Fibroblast of upper back skin (primary cell): Measurements from ENCODE around the gene MEIS2.

Source experiments
- DNase-seq: peaks from one replicate; pipeline ENCODE4 v3.0.0-alpha.2; 2013

The MEIS2 gene

DNA sequence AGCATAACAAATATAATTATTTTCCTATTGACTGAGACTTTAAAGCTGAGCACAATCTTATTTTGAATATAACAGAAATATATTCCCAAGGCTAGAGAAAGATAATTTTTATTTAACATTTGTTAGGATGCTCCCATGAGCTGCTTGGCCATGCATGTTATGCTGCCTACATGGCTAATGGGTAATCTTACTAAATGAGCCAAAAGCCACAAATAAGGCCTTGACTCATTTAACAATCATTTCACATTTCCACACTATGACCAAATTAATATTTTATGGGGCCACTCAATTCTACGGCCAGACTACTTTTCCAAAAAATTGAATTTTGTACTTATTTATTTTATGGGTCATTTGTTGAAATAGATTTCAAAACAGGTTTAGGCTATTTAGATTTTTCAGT lies 141.7 kb downstream of the MEIS2 start:
- DNase-seq: peak; percentile 27

DNA sequence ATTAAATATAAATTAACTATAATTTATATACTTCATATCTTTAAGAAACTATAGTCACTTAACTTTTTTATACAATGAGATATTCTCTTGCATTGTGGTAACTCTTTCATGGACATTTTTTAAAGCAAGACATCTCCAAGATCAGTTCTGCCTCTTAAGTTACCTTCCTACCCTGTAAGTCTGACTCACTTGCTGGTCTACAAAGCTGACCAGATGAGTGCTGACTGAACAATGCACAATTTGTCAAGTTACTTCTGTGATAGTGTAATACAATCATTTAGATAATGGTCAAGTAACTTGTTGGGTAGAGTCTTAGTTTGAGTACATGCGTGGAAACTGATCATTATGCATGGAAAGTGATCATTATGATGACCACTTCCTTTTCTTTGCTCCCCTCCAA lies 145.9 kb downstream of the MEIS2 start:
- peak; percentile 31 for DNase-seq

DNA sequence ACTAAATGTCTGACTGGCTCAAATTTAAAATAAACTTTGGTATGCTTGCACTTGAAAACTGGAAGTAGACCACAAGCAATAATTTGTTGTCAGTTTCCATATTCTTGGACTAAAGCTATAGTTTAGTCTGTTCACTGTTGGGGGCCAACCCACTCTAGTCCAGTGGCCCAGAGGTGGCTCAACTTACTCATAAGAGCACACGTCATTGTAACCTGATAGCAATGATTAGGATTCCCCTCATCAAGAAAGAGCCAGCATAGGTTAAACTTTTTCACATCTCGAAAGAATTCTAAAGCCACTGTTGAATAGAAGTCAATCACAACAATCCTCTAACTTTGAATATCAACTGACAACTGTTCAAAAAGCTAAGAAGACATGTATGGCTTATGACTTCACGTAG lies 147.0 kb downstream of the MEIS2 start:
- DNase-seq: peak; percentile 22

- DNase-seq: peak; percentile 98
Observed at GRCh38 chr15:36951731-36952247, 148.6 kb downstream of the MEIS2 start.

DNA sequence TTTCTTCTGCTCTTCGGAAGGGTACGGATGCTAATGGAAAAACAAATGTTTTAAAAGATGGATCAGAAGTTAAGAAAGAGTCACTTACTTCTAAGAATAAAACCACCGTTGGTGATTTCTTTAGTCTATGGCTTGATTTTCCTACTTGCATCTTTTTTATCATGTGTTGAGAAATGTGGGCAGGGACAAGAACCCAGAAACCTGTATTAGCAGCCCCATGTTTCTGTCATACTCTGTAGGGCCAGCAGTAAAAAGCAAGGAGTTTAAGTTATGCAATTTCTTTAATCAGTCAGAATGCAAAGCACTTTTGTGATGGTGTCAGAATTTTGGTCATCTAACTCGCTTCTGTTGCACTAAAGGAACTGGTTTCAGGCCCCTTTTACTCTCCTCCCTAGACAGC lies 150.0 kb downstream of the MEIS2 start:
- no peak for DNase-seq

GRCh38 chr15:36948982-36949381 lies 151.4 kb downstream of the MEIS2 start:
- no peak for DNase-seq

DNA sequence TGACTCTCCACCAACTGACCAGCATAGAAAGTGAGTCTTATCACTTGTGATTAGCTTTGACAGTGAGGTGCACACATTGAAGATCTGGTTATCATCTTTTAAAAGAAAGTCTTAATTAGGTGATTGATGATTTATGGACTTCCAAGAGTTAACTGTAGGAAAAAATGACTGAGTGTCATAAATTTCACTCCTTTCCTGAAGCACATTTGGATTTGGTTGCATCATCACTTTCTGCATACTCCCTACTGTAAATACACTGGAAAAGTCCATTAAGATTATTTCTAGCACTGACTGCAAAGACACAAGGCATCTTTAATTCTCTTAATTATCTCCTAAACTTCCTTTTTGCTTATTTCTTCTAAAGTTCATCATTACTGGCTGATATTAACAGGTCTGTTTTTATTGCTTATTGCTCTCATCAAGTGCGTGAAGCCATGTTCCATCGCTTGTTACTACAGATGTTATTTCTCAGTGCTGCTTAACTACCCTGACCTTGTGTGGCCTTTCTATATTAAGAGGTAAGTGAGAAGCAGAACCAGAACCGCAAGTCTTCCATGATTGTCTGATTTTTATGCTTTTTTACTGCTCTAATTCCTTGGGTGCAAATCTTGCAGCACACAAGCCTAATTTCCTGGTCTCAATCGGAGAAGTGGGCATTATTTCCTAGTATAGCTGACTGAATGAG lies 153.2 kb downstream of the MEIS2 start:
- DNase-seq: no peak

DNA sequence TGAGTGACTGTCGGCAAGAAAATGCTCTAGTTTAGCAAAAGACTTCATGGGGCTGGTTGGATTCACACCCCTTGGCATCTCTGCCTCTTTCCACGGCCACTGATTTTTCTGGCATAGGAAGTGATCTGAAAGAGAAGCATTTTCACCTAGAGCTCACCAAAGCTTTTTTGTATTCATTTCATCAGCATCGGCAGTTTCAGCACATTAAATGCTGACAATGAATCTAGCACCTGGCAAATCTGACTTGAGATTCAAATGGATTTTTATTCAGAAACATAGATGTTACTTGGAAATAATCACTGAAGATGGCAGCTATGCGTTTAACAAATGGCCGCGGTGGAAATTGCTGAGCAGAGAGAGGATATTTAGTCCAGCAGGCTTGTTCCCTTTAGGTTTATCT lies 155.9 kb downstream of the MEIS2 start:
- DNase-seq: no peak

DNA sequence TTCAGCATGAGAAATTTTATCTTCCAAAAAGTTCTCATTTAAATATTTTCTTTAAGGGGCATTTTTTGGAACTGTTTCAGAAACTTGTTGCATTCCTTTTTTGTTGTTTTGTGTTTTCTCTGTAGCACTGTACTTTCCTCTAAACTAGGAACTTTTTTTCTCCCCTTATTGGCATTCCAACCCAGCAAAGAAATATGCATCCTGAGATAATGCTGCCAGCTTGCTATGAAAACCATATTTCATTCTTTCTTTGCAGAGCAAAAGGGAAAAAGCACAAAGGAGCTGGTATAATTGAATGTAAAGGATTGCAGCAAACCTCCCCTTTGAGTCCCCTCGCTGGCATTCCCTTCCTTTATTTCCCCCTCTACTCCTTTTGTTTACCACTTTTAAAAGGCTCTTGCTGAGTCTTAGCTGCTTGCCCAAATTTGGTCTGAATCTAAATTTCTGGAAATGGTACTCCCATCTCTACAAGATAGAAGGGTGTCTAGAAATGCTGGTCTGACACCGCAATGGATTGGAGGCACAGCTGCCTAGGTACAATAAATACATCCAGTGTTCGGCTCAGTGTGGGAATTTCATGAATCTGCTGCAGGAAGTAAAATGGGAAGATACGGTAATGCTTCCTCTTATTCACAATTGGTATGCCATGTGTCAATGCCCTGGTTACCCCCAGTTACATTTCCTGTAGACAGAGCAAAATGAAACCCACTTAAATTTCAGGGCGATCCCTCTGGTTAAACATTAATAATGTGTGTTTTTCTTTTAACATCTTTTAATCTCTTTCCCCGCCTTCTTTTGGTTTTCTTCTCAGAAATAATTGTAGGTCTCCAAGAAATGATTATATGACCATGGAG lies 156.6 kb downstream of the MEIS2 start:
- no peak for DNase-seq

DNA sequence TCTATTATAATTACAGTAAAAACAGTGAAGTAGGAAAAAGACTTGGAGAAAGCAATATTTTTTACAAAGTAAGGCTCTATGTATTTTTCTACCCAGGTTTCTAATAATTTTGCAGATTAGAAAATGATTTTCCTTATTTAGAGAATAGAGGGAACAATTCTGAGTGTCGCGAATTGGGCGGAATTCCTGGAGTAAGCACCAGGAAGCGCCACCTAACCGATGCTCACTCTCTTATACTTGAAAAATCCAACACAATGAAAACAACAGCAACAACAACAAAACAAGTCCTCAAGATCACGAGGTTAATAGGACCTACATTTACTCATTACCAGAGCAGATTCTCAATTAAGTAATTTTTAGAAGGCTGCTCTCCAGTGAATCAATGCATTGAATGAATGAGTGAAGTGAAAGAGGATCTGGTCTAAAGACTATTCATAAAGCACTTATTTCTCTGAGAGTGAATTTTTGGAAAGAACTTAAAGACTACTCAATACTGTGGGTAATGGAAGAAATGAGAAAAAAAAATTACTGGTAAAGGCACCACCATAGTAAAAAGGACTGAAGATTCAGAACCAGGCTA lies 158.0 kb downstream of the MEIS2 start:
- no peak for DNase-seq

DNA sequence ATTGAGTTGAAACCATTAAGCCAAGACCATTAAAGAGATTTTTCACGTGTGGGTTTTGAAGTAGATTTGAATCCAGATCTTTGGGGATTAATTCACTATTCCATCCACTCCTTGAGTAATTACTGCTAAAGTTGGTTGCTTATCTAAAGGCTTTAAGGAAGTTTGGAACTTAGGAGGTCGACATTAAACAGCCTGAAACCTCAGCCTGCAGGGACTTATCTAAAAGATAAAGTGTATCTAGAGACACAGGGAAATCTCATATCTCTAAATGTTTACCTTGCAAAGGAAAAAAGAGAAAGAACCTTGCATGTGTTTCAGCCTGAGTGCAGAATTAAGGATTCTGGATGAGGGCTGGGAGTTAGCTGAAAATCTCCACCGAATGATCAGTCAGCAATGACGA lies 158.6 kb downstream of the MEIS2 start:
- DNase-seq: no peak

GRCh38 chr15:36940636-36941260 lies 159.6 kb downstream of the MEIS2 start:
- no peak for DNase-seq

DNA sequence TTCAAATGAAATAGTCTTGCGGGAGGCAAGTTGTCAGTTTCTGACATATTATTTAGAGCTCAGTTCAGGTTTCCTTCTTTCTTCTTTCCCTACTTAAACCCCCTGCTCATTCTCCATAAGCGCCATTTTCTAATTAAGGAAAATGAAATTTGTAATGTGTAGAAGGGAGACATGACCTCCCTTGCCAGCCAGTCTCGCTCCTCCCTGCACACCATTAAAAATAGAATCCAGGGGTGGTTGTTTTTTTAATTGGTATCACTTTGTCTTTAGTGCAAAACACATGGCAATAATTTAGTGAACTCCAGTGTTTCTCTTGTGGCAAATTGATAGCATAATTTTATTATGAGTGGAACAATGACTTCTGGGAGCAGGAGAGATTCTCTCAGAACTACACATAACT lies 160.1 kb downstream of the MEIS2 start:
- DNase-seq: no peak

- DNase-seq: no peak
Observed at GRCh38 chr15:36938764-36939163, 161.6 kb downstream of the MEIS2 start.

DNA sequence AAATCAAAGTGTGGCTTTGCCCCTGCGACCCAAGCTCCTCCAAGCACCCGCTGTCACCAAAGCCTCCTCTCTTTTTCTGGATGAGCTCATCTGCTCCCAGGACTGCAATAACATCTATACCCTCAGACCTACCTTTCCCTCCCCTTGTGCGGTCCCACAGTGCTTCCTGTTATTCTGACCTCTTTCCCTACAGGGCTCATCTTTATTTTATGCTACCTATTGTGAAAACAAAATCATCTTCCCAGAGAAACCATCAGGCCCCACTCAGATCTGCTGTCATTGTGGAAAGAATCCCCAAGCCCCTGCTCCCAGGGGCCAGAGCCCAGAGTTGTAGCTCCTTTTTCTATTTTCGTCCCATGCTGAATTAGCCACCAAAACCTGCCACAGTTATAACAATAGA lies 162.2 kb downstream of the MEIS2 start:
- no peak for DNase-seq

DNA sequence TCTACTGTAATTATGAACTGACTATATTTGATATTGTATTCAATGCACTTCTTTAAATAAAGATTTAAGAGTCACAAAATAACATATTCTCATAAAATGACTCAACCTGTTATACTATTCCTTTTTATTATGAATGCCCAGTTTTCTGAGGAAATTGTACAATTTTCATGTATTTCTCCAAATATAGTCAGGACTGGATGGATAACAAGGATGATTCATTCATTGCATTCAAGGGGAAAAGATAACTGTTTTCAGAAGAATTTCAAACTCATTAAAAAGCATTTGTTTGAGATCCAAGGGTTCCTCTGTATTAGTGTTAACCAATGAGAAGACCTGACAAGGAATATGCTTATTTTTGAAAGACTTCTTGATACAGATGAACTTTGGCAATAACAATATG lies 163.7 kb downstream of the MEIS2 start:
- DNase-seq: peak; percentile 59

GRCh38 chr15:36933255-36933990 lies 166.9 kb downstream of the MEIS2 start:
- no peak for DNase-seq

DNA sequence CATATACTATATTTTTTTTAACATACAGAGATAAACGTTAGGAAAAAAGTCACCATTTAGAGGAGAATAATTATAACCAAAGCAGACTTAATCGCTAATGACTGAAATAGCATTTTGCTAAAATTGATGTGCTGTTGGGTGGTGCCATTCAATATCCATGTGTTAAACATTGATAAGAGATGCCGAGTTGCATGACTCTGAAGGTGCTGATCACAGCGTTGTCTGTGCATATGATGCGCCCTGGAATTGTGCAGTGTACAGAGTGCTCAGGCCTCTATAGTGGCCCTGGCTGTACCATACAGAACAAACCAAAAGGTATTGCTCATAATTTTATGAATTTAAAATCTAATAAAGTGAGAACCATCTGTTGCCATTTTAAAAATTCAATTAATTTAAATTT lies 168.3 kb downstream of the MEIS2 start:
- no peak for DNase-seq

DNA sequence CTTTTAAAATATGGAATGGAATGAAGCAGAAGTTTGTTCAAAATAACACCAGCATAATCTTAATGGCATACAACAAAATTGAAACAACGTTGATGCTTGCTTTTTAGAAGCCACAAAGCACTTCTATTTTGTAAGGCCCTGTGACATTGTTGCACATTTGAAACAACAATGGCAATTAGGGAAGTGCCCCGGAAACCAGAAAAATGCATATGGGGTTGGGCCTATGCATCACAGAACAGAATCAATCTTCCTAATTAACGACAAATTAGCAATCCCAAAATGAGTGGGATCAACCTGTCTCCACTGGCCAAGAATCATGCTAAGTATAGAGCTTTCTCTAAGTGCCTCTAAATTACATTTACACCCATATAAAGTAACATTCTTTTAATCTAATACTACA lies 168.9 kb downstream of the MEIS2 start:
- DNase-seq: no peak

GRCh38 chr15:36926427-36926825 lies 173.9 kb downstream of the MEIS2 start:
- DNase-seq: no peak

DNA sequence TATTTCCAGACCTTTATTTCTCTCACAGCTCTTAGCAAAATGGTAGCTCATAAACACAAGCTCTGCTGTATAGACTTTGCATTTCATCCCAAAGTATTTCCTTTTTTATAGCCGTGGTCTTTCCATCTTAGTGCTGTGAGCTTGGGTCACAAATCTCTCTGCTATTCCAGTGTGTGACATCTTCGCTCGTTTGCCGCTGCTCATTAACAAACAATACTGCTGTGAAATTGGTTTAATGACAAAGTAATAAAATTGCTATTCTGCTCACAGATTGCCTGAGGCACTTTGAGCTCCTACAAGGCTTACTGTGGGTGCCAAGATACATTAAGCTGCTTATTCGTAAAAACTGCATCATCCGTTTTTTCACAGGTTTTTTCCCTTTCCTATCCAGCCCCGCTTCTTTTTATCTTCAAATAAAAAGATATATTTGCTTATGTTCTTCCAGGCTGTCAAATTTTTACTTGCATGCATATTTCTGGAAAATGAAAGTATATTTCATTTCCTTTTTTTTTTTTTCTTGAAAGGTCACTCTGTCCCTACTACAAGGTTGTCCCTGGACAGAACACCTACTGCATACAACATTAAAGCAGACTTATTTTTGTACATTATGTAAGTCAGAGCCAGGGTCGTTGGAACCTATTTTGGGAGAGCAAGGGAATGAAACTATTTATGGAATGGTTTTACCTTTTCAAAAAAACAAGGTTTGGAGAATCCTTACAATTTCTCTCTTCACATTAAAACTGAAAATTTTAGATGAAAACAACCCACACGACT lies 174.5 kb downstream of the MEIS2 start:
- no peak for DNase-seq

- DNase-seq: no peak
Observed at GRCh38 chr15:36925049-36925448, 175.3 kb downstream of the MEIS2 start.
